Esophagus mucosa (tissue), 1 donor: Measurements from ENCODE around the gene TENM4. TPM values are rescaled to one million over a fixed set of nuclear protein-coding genes. Genes with fewer than 3 reads are reported as not detected.
"Not testable (repeated sequence)": the region's sequence is repeated elsewhere in the genome, so short reads cannot be mapped to it uniquely, and the experiment has no call there.

Source experiments
- ATAC-seq: fragments of 200-7000 bp; cut with Tn5 transposase; one replicate; pipeline ENCODE4 v1.9.1; 2020
- total RNA-seq: library from RNA; stranded (reverse); gene quantifications from one replicate; pipeline ENCODE4 v1.2.4, GENCODE V29; 2023
- donor health status: DM: yes; HTN: yes; CAD: no.

Gene TENM4
- total RNA-seq, 1 donor from 2014 or later: 21.8 TPM

DNA sequence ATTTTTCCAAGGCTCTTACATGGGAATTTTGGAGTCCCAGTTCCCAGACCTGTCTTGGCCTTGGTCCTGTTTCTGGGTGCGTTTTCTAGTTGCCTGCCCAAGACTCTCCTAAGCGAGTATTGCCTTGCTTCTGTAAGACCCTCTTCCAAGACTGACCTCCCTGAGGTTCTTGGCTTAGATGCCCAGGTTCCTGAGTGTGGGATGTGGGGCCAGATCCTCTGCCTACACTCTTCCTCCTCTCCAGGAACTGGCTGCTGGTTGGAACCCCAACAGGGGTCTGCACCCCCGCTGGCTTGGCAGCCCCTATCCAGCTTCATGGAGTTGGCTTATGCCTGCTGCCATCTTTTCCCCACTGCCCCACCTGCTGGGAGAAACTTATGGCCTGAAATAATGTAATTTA is 429.5 kb downstream of the TENM4 start:
- no peak for ATAC-seq

DNA sequence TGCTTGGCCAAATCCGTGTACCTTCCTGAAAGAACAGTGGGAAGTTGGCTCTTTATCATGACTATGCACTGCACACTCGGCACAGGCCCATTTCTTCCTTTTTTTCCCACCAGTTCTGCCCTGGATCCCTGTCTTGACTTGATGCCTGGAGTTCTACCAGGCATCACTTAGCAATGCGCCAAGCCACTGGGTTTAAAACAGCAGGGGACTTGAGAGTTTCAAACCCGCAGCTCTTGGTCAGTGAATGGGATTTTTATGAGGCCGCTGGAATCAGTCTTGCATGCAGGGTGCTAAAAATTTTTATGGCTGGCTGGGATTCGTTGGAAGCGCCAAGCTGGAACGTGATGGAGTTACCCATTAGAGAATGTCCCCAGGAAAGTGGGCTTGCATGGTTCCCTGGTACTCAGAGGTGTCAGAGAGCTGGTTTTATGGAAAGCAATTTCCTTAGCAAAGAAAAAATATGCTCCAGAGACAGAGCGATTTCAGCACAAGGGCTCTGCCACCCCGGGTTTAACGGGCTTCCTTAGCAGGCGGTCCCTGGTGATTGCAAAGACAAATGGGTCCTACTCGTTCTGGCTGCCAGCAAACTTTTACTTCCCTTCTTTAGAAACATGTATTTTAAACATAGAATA is 432.9 kb downstream of the TENM4 start:
- ATAC-seq: no peak

DNA sequence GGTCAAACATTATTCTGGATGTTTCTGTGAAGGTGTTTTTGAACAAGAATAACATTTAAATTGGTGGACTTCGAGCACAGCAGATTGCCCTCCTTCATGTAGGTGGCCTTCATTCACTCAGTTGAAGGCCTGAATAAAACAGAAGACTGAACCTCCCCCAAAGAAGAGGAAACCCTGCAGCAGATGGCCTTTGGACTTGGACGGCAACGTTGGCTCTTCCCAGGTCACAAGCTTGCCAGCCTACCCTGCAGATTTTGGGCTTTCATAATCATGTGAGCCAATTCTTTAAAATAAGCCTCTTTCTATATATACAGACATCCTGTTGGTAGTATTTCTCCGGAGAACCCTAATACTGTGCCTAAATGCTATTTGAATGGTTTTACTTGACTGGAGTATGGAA is 434.0 kb downstream of the TENM4 start:
- ATAC-seq: no peak

DNA sequence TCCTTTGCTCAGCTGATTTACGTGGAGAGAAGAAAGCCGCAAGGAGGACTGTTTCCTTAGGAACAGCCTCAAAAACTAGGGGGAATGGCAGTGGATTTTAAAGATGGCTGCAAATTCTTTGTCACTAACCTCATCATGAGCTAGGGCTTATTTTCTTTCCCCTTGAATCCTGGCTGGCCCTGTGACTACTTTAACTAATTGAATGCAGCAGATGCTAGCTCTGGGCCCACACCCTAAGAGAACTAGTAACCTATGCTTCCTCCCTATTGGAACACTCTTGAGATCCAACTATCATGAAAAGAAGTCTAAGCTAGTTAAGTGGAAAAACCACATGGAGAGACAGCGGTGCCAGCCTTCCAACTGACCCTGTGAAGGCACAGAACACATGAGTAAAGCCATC is 444.8 kb downstream of the TENM4 start:
- ATAC-seq: no peak

DNA sequence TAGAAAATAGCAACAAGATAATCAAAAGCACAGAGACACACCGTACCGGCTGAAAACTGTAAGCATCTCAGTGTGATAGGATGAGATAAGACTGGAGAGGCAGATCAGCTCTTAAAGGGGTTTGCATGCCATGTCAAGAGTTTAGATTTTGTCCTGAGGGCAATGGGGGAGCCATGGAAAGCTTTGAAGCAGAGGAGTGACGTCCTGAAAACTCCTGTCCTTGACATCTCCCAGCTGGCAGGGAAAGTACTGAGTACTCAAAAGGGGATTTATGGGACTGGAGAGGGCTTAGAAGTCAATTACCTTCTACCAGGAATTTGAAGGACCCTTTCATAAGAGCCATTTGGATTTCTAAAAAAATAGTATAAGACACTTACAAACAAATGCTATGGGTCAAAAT is 445.7 kb downstream of the TENM4 start:
- no peak for ATAC-seq

DNA sequence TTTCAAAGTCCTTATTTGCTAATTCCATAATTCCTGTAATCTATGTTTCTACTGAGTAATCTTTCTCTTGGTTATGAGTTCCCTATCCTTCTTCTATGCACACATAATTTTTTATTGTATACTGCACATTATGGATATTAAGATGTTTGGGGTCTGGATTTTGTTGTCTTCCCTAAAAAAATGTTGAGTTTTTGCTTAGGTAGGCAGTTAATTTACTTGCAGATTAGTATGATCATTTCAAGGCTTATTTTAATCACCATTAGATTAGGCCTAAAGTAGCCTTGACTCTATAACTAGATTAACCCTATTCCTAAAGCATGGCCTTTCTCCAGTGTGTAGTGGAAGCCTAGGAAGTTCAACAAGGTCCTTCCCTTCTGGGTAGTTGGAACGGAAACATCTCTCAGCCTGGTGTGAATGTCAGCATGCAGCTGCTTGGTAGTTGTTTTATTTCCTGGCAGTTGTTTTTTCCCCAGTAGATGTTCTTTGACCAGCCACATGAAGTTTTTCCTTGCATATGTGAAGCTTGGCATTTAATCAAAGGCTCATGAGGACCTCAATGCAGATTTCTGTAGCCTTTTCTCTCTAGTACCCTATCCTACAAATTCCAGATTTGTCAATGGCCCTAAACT is 446.9 kb downstream of the TENM4 start:
- ATAC-seq: no peak

DNA sequence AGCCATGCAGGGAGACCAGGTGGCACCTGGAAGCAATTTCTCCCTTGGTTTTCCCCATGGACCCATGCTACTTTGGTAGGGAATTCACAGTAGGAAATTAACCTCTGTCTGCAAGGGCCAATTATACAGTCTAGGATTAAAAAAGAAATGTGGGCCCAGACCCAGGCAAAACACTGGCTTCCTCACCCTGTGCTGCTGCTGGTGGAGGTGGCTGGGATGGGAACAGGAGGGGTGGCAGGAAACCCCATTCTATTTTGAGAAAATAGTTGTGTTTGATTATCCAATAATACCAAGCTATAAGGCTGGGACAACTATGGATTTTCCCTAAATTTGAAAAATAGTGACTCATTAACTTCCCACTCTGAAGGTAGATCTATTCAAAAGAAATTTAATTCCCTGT is 449.1 kb downstream of the TENM4 start:
- ATAC-seq: no peak

DNA sequence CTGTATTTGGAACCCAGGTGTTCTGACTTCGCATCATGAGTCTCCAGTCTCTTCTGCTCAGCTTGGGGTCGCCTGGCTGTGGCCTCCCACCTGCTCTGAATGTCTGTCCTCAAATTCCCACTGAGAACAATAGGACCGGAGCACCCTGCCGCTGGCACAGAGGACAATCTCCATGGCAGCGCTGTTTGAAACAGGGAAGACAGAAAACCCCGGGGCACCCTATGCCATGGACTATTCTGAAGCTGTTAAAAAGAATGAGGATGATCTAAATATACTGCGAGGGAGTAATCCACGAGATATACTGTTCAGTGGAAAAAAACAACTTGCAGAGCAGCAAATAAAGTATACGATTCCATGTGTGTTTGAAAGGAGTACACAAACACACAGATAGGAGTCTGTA is 450.6 kb downstream of the TENM4 start:
- ATAC-seq: no peak

DNA sequence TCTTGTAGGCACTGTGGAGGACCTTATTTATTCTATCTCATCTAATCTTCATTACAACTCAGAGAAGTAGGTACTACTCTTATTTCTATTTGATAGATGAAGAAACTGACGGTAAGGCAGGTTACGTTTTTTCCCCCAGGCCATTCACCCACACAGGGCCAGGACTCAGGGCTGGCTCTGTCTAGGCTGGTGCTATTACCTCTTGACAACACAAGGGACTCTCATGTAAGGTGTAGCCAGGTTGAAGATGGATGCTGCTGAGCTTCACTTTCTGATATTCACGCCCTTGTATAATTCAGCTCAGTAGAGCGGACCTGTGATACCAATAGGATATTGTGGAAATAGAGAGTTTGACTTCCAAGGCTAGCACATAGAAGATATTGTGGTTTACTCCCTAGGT is 453.1 kb downstream of the TENM4 start:
- ATAC-seq: no peak

DNA sequence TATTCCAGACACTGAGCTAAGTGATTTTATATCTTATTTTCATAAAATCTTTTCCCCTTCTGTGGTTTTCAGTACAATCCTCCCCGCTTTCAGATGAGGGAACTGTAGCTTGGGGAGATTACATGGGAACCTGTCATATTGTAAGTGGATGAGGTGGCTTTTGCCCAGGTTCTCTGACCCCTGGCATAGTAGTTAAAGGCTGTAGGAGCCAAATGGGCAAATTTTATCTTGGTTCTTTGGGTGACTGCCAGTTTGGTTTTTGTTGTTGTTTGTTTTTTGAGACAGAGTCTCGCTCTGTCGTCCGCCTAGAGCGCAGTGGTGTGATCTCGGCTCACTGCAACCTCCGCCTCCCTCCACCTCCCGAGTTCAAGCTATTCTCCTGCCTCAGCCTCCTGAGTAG is 454.5 kb downstream of the TENM4 start:
- ATAC-seq: no peak

DNA sequence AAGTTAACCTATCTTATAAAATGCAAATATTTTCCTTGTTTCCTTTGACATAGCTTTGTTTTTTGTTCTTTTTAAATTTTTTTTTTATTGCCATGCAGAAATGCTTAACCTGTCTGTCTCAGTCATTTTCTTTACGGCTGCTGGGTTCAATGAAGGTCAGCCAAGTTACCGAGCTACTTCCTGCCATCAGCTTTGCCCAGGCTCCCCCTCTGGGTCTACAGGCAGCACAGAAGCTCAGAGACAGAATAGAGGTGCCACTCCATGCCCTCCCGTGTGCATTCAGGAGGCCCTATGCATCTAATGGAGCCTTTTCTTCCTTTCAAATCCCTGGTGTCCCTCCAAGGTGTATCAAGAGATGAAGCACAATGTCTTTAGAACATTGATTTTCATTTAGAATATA is 455.2 kb downstream of the TENM4 start:
- ATAC-seq: no peak

DNA sequence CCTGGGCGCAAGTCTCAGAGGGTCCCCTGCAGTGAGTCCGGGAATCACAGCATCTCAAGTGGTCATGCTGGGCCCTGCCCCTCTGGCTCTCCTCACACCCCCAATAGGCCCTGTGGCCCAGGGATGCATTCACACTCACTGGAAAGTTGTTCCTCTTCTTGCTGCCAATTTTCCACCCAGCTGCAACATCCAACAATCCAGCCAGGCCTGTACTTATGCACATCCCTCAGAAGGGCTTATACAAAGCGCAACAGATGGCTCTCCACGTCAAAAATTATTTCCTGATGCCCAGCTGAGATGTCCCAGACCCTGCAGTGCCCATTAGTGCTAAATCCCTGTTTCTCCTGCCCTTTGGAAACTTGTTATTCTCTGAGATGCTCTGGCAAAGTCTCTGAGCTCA is 458.4 kb downstream of the TENM4 start:
- ATAC-seq: no peak

DNA sequence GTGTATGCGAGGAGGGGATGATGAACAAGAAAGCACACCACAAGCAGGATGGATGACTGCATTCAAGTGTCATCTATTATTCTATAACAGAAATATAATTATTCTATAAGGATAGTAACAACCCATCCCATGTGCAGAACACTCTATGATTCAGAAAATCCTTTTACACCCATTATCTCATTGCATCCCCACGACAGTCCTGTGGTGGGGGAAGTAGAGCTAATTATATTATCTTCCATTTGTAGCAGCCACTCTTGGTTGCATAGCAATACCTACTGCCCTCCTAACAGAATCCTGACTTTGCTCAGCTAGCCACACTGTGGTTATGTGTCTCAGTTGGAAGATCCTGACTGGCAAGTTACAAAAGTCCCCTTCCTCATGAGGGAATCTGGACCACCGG is 459.7 kb downstream of the TENM4 start:
- no peak for ATAC-seq

DNA sequence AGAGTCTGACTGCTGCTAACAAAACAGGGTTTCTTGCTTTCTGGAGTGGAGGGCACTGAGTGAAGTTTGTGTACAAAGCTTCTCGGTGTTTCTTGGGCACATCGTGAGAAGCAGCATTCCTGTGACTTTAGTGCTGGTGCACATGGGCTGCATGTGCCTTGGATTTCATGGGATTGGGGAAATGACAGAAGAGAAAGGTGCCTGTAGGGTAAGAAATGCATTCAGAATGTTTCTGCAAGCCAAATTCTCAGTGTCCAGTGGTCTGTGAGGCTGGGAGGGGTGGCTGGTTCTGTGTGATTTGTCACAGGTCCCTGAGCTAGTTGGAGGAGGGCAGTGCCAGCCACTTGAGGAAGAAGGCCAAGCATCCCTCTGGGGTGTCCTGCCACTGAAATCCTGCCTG is 462.0 kb downstream of the TENM4 start:
- no peak for ATAC-seq

DNA sequence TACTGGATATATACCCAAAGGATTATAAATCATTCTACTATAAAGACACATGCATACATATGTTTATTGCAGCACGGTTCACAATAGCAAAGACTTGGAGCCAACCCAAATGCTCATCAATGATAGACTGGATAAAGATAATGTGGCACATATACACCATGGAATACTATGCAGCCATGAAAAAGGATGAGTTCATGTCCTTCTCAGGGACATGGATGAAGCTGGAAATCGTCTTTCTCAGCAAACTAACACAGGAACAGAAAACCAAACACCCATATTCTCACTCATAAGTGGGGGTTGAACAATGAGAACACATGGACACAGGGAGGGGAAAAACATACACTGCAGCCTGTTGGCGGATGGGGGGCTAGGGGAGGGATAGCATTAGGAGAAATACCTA is 463.0 kb downstream of the TENM4 start:
- not testable (repeated sequence) for ATAC-seq

DNA sequence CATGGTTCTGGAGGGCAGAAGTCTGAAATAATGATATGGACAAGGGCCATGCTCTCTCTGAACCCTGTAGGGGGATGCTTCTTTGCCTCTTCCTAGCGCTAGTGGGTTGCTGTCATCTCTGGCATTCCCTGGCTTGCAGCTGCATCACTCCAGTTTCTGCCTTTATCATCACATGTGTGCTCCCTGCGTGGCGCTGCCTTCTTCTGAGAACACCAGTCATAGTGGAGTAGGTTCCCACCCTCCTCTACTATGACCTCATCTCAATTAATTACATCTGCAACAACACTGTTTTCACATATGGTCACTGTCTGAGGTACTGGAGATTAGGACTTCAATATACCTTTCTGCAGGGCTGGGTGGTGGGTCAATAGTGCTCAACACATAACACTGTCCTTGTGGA is 463.8 kb downstream of the TENM4 start:
- ATAC-seq: no peak

DNA sequence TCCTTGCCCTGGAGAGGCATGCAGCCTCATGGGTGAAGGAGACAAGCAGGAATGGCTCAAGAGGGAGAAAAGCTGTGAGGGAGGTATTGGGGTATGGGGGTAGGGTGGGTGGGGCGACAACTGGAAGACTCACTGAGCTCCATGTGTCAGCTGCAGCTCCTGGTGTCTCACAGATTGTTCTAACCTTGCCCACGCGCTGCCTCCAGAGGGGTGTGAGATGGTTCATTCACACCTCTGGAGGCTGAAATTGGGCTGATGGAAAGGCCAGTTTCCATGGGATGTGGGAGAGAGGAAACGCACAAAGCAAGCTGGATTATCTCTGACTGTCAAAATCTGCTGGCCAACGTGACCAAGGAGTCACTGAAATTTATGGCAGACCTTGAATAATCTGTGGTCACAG is 465.7 kb downstream of the TENM4 start:
- no peak for ATAC-seq

DNA sequence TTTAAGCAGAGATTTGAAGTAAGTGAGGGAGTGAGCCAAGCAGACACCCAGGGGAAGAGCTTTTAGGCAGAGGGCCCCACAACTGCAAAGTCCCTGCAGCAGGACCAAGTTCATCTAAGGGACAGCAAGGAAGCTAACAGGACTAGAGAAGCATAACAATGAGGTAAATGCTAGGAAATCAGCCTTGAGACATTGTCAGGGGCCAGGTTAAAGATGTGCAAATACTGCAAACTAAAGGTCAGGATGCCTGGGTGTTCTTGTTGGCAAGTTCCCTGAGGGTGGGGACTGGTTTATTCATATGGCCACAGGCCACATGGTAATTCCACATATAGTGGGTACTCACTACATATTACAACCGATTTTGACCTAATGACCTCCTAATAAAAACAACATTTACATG is 467.0 kb downstream of the TENM4 start:
- no peak for ATAC-seq

DNA sequence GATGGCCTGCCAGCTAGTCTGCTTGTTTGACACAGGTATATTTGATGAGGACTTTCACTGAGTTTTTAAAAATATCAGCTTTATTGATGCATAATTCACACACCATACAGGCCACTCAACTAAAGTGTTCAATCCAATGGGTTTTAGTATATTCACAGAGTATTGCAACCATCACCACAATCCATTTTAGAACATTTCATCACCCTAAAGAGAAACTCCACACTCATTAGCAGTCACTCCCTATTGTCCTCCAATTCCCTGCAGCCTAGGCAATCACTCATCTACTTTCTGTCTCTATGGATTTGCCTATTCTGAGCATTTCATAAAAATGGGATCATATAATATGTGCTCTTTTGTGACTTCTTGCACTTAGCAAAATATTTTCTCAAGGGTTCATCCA is 468.2 kb downstream of the TENM4 start:
- no peak for ATAC-seq

DNA sequence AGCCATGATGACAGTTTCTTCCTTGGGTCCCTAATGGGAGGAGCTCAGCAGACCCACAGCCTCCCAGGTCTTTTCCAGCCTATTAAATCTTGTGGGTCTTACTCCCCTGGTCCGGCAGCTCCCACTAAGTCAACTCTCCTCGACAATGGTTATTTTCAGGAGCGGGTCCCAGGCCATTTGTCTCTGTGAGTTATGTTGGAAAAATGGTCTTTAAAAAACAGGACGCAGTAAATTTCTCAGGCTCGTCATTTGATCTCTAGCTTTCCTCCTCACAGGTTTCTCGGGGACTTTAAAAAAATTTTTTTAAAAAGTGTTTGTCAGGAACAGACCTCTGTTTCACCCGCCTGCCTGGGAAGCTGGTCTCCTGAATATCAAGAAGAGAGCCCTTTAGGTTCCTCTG is 468.7 kb downstream of the TENM4 start:
- no peak for ATAC-seq

DNA sequence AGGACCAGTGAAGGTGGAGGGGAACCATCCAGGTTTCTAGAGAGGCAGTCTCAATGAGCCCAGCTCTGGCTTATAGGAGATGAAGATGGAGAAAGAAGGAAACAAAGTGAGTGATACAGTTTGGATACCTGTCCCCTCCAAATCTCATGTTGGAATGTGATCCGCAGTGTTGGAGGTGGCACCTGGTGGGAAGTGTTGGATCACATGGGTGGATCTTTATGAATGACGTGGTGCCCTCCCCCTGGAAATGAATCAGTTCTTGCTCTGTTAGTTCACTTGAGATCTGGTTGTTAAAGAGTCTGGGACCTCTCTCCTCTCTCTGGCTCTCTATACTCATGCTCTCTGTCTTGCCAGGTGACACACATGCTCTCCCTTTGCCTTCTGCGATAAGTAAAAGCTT is 473.0 kb downstream of the TENM4 start:
- no peak for ATAC-seq

DNA sequence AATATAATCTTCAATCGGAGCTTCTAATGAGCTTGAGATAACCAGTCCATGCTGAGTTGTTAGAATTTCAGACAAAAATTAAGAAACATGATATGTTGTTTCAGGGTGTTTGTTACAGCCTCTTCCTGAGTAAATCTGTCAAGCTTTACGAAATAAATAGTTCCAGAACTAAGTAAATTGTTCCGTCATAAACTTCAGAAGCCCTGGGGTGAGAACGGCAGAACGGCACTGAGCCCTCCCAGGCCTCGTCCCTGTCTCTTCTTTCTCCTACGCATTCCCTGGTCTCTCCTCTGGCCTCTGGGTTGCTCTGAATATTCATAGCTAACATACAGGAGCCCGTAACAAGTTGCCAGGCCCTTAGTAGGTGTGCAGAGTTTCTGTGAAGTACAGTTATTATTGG is 475.4 kb downstream of the TENM4 start:
- no peak for ATAC-seq

DNA sequence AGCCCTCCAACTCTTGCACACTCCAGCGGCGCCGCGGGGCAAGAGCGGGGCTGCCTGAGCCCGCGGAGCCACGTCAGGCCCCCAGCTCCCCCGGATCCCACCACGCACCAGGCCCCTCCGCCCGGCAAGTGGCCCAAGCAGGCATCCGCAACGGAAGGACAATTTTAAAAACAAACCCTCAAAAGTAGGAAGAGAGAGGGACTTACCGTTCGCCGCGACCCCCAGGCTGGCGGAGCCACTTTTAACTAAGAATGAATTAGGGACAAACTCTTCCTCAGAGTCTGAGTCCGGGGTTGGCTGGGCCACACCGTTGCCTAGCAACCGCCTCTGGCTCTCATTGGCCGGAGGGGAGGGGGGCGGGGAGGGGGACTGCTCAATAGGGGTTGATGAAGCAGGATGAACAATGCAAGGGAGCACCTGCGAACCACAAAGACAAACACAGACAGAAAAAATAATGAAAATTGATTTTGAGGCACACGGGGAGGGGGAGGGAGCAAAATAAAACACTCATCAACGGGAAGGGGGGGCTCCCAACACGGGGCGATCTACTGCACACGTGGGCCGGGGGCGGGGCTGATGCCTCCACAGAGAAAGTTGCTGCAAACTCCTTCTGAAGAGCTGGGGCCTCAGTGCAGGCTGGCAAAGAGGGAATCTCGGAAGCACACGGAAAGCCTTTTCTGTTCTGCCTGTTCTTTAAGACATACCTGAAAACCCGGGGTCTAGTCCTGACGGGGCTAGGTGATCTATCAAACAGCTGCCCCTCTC is 478.7 kb downstream of the TENM4 start:
- ATAC-seq: no peak

DNA sequence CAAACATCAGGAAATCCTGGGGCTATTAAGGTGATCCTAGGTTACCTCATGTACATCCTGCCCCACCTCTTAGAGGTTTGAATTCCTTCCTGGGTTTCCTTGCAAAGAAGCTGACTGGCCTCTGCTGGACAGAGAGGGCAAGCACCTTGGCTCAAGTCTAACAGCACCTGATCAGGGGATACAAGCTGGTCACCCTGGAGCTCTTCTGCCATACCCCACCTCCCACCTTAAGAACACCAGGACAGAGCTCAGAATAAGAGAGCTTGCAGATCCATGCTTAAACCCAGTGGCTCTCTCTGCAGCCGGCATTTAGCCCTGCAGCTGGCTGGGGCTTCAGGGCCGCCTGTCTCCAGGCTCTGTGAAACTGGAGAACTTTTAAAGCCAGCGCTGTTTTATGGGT is 479.6 kb downstream of the TENM4 start:
- peak; percentile 88 for ATAC-seq
